H9 (cell line): ENCODE measurements around the gene ZNF646. TPM values are rescaled to one million over a fixed set of nuclear protein-coding genes. Genes with fewer than 3 reads are reported as not detected.

ENCODE experiments used
- DNase-seq: peaks from one replicate; pipeline ENCODE4 v3.0.0-alpha.2; 2017
- H2AFZ ChIP-seq: one replicate; pipeline ENCODE4 v1.6.1; 2013; ENCODE audit warnings: mild to moderate bottlenecking, low read length, control low read depth, moderate library complexity
- H2AK5ac ChIP-seq: 2 replicates; pipeline ENCODE4 v1.6.1; 2013; ENCODE audit warnings: low read length, control low read depth, mixed read lengths; ENCODE audit not compliant: insufficient read length
- H2BK120ac ChIP-seq: one replicate; pipeline ENCODE4 v1.6.1; 2013; ENCODE audit warnings: low read depth, mild to moderate bottlenecking, low read length, control low read depth, inconsistent platforms; ENCODE audit not compliant: poor library complexity, severe bottlenecking
- H2BK12ac ChIP-seq: 2 replicates; pipeline ENCODE4 v1.6.1; 2013; ENCODE audit warnings: low read length, control low read depth, mixed read lengths, low read depth; ENCODE audit not compliant: insufficient read length
- H2BK15ac ChIP-seq: 2 replicates; pipeline ENCODE4 v1.6.1; 2013; ENCODE audit warnings: low read depth, low read length, control low read depth
- H2BK20ac ChIP-seq: one replicate; pipeline ENCODE4 v1.6.1; 2013; ENCODE audit warnings: low read depth, mild to moderate bottlenecking, low read length, control low read depth, inconsistent platforms; ENCODE audit not compliant: poor library complexity, severe bottlenecking
- H2BK5ac ChIP-seq: 2 replicates; pipeline ENCODE4 v1.6.1; 2013; ENCODE audit warnings: low read length, control low read depth, mixed read lengths; ENCODE audit not compliant: insufficient read length
- H3K14ac ChIP-seq: 2 replicates; pipeline ENCODE4 v1.6.1; 2013; ENCODE audit warnings: low read length, control low read depth; ENCODE audit not compliant: insufficient read depth
- H3K18ac ChIP-seq: 2 replicates; pipeline ENCODE4 v1.6.1; 2013; ENCODE audit warnings: low read depth, mild to moderate bottlenecking, mixed read lengths, low read length, control low read depth; ENCODE audit not compliant: insufficient read length
- H3K23ac ChIP-seq: 2 replicates; pipeline ENCODE4 v1.6.1; 2013; ENCODE audit warnings: low read length, control low read depth, mixed read lengths, low read depth; ENCODE audit not compliant: insufficient read length
- H3K23me2 ChIP-seq: 2 replicates; pipeline ENCODE4 v1.6.1; 2013; ENCODE audit warnings: low read depth, mild to moderate bottlenecking, mixed read lengths, low read length, control low read depth; ENCODE audit not compliant: insufficient read length, poor library complexity, severe bottlenecking
- H3K27ac ChIP-seq: 2 replicates; pipeline ENCODE4 v1.5.1; 2013; ENCODE audit warnings: low read length, control low read depth, mixed read lengths, low read depth; ENCODE audit not compliant: insufficient read length
- H3K27me3 ChIP-seq: 2 replicates; pipeline ENCODE4 v1.6.1; 2013; ENCODE audit warnings: low read length, control low read depth, inconsistent platforms; ENCODE audit not compliant: insufficient read depth
- H3K4ac ChIP-seq: 2 replicates; pipeline ENCODE4 v1.6.1; 2013; ENCODE audit warnings: low read depth, mild to moderate bottlenecking, control low read depth, inconsistent platforms, low read length, moderate library complexity
- H3K4me1 ChIP-seq: 2 replicates; pipeline ENCODE4 v1.6.1; 2013; ENCODE audit warnings: low read length, control low read depth, inconsistent platforms; ENCODE audit not compliant: insufficient read depth
- H3K4me2 ChIP-seq: 2 replicates; pipeline ENCODE4 v1.6.1; 2013; ENCODE audit warnings: low read length, control low read depth, mixed read lengths; ENCODE audit not compliant: insufficient read length, insufficient read depth
- H3K56ac ChIP-seq: 2 replicates; pipeline ENCODE4 v1.6.1; 2013; ENCODE audit warnings: low read depth, mild to moderate bottlenecking, mixed read lengths, low read length, control low read depth; ENCODE audit not compliant: insufficient read length
- H3K79me1 ChIP-seq: 2 replicates; pipeline ENCODE4 v1.6.1; 2013; ENCODE audit warnings: low read depth, mild to moderate bottlenecking, moderate library complexity, low read length, control low read depth, inconsistent platforms; ENCODE audit not compliant: insufficient read depth, poor library complexity, severe bottlenecking
- H3K79me2 ChIP-seq: 2 replicates; pipeline ENCODE4 v1.6.1; 2013; ENCODE audit warnings: low read length, control low read depth, inconsistent platforms; ENCODE audit not compliant: insufficient read depth
- H3K9ac ChIP-seq: 2 replicates; pipeline ENCODE4 v1.6.1; 2013; ENCODE audit warnings: low read length, control low read depth, mixed read lengths; ENCODE audit not compliant: insufficient read length; ENCODE audit errors: extremely low read depth
- H3K9me3 ChIP-seq: one replicate; pipeline ENCODE4 v1.6.1; 2013; ENCODE audit warnings: low read depth, low read length, inconsistent platforms; ENCODE audit not compliant: control insufficient read depth
- H3T11ph ChIP-seq: one replicate; pipeline ENCODE4 v1.6.1; 2013; ENCODE audit warnings: mild to moderate bottlenecking, low read length, control low read depth, inconsistent platforms
- H4K20me1 ChIP-seq: one replicate; pipeline ENCODE4 v1.6.1; 2013; ENCODE audit not compliant: control insufficient read depth, insufficient read length, insufficient read depth
- H4K5ac ChIP-seq: 2 replicates; pipeline ENCODE4 v1.6.1; 2013; ENCODE audit warnings: low read depth, mild to moderate bottlenecking, mixed read lengths, low read length, control low read depth; ENCODE audit not compliant: insufficient read length
- H4K8ac ChIP-seq: replicated peaks from 2 replicates; pipeline ENCODE4 v1.6.1; 2013; ENCODE audit warnings: low read length, control low read depth, mixed read lengths, low read depth; ENCODE audit not compliant: insufficient read length
- H4K91ac ChIP-seq: 2 replicates; pipeline ENCODE4 v1.6.1; 2013; ENCODE audit warnings: low read depth, mild to moderate bottlenecking, moderate library complexity, mixed read lengths, low read length, control low read depth; ENCODE audit not compliant: insufficient read length
- H3K27ac Mint-ChIP-seq, 3 experiments: 2 replicates in 2 of 3; 3 replicates in 1 of 3; pipeline ENCODE4 v1.8.0; 2020 to 2021; ENCODE audit warnings: mixed read lengths in 3 of 3, mild to moderate bottlenecking in 1 of 3, moderate library complexity in 1 of 3
- H3K27me3 Mint-ChIP-seq: 2 replicates; pipeline ENCODE4 v1.8.0; 2021; ENCODE audit warnings: low read depth, mild to moderate bottlenecking, moderate library complexity, mixed read lengths
- H3K36me3 Mint-ChIP-seq, 3 experiments: 2 replicates in 2 of 3; 3 replicates in 1 of 3; pipeline ENCODE4 v1.8.0; 2020 to 2021; ENCODE audit warnings: low read depth in 3 of 3, mixed read lengths in 3 of 3; ENCODE audit not compliant: insufficient read depth in 1 of 3
- H3K4me1 Mint-ChIP-seq, 2 experiments: 2 replicates each; pipeline ENCODE4 v1.8.0; 2020; ENCODE audit warnings: mixed read lengths in 2 of 2
- H3K4me3 Mint-ChIP-seq, 2 experiments: 2 replicates in 1 of 2; 3 replicates in 1 of 2; pipeline ENCODE4 v1.8.0; 2020 to 2021; ENCODE audit warnings: mild to moderate bottlenecking in 2 of 2, mixed read lengths in 2 of 2, moderate library complexity in 1 of 2
- H3K9me3 Mint-ChIP-seq, 2 experiments: 2 replicates in 1 of 2; 3 replicates in 1 of 2; pipeline ENCODE4 v1.8.0; 2020; ENCODE audit warnings: mild to moderate bottlenecking in 2 of 2, mixed read lengths in 2 of 2, moderate library complexity in 1 of 2
- CTCF ChIP-seq: fragments of 200-600 bp; sonication (generic); conservative IDR thresholded peaks from 3 replicates; pipeline ENCODE4 v1.8.0; 2021; ENCODE audit warnings: antibody characterized with exemption, mild to moderate bottlenecking
- WGBS: extraction: QIAGEN DNeasy Blood & Tissue Kit; methylation state at CpG from one replicate; pipeline ENCODE4 v1.1.7; 2013; ENCODE audit warnings: missing lambda C conversion rate, low lambda C conversion rate, mixed read lengths; ENCODE audit not compliant: insufficient read length; ENCODE audit errors: extremely low coverage; 5-methylcytosine and 5-hydroxymethylcytosine counted together
- total RNA-seq: library from RNA; stranded (reverse); gene quantifications from 2 replicates; pipeline ENCODE4 v1.2.1, GENCODE V29; 2021

ZNF646 gene
- total RNA-seq, 1 experiment from 2014 or later, result 29.2 TPM

- Histone ChIP-seq H3K4me1 (no peaks in the 10 kb centered on the region), H3K9me3 (no peaks in the 10 kb centered on the region), H2BK20ac (no peak within 1 kb of the TSS), H3K79me1 (peaks cover 2% of the 10 kb centered on the region), H4K8ac (no peak within 1 kb of the TSS), H2BK15ac (no peak within 1 kb of the TSS), H3K27ac (no peak within 1 kb of the TSS), H3T11ph (no peak within 1 kb of the TSS), H3K18ac (no peak within 1 kb of the TSS), H3K23ac (no peak within 1 kb of the TSS), H2BK5ac (no peak within 1 kb of the TSS), H3K23me2 (peaks cover 5% of the 10 kb centered on the region), H2AFZ (no peak within 1 kb of the TSS), H2AK5ac (no peak within 1 kb of the TSS), H3K79me2 (peaks cover 2% of the 10 kb centered on the region; the same call in 1 of the 2 replicates), H4K20me1 (no peaks in the 10 kb centered on the region), H2BK120ac (no peak within 1 kb of the TSS), H3K56ac (no peak within 1 kb of the TSS), H4K91ac (no peak within 1 kb of the TSS), H3K4me2 (no peak within 1 kb of the TSS), H3K14ac (no peak within 1 kb of the TSS), H3K4ac (no peak within 1 kb of the TSS), H3K27me3 (no peaks in the 10 kb centered on the region), H2BK12ac (no peak within 1 kb of the TSS), H4K5ac (no peak within 1 kb of the TSS), H3K9ac (no peak within 1 kb of the TSS)
- Mint-ChIP-seq H3K36me3 (peaks cover 3 to 27% (median 24%) of the 10 kb centered on the region in 3 experiments; a peak in 6 of 7 replicates), H3K9me3 (no peaks in the 10 kb centered on the region), H3K27me3 (no peaks in the 10 kb centered on the region), H3K4me3 (no peak within 1 kb of the TSS), H3K27ac (no peak within 1 kb of the TSS; a peak in 1 of 7 replicates), H3K4me1 (peaks cover 3 to 4% of the 10 kb centered on the region in 2 experiments; a peak in 2 of 4 replicates)
- no peak for TF ChIP-seq CTCF
- DNase-seq, result no peak
- no CpG with 5 or more reads among the region's 15 CpGs for WGBS
Observed at GRCh38 chr16:31088459-31089183, 14.4 kb downstream of the ZNF646 start, which contains the start of gene PRSS53. TSS of gene PRSS53 (minus strand) at chr16:31088943. CDS start at chr16:31088809, 134 bp downstream.
